Measurements from ENCODE around the gene MCC.

Gene MCC

DNA sequence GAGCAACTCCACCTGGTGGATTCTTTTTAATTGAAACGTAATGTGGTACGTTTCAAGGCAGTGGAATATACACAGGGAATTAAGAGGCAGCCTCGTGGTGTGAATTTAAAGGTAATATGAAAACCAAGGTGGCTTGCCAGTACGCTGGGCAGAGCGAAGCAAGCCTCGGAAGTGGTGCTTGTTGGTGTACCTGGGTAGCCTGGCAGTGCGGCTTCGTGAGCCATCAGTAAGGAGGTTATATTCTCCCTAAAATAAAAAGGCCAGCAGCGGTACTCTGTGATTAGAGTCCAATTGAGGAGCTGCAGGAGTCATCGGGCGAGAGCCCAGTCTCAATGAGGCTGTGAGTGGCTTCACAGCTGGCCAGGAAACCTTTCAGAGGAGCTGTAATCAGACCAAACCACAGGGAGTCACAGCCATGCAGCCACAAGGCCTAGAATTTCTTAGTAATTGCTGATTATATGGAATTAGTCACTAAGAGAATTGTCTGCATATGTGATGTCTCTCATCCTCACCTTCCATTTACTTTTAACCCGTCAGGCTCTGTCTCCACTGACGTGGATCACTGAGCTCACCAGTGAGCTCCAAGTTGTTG, 454.0 kb downstream of the MCC start:
- no peak for DNase-seq (ENCODE audit: low read depth, low spot score)

DNA sequence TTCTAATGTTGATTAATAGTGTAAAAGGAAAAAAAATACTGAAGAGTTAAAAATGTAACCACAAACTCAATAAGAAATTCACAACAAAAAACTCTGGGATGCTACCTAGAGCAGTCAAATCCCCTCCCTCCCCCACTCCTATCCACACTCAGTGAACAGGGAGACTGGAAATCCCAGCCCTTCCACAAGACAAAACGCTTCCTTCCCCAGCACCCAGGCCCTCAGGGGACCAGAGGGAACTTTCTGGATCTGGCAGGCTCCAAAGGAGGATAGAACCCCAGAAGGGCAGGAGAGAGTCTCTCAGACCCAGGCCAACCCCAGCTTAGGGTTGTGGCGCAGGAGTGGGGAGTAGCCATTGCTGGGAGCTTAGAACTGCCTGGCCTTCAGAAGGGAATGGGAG, 456.7 kb downstream of the MCC start:
- DNase-seq (ENCODE audit: low read depth, low spot score) = no peak

DNA sequence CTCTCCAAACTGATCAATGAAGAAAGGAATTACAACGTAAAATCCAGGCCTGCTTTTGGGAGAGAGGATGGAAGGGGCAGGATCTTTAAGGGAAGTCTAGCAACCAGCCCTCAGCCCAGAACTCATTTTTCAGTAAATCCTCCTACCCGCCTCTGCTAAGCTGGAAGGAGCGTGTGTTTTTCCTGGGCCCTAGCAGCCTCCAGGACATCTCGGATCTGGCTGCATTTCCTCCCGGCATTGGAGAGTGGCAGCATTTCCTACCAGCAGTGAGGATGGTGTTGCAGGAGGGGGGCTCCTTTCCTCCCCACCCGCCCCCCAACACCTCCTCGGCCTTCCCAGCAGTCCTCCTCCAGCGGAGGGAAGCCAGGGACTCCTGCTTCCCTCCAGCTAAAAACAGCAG, 457.1 kb downstream of the MCC start:
- no peak for DNase-seq (ENCODE audit: low read depth, low spot score)

DNA sequence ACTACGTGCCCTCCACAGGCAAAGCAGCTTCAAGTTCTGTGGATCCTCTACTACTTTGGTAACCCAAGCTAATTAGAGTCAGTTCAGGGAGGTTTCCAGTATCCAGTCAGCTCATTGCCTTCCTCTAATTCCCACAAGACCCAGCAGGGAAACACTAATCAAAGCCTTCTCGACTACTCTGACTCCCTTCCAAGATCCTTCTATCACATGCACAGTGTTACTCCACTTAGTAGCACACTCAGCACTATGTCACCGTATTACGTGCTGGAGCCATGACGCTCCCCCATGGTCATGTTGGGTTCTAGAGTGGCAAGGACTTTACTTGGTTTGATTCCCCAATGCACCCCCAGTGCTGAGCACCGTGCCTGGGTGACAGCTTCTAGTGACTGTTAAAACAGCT, 458.6 kb downstream of the MCC start:
- DNase-seq (ENCODE audit: low read depth, low spot score) = no peak

DNA sequence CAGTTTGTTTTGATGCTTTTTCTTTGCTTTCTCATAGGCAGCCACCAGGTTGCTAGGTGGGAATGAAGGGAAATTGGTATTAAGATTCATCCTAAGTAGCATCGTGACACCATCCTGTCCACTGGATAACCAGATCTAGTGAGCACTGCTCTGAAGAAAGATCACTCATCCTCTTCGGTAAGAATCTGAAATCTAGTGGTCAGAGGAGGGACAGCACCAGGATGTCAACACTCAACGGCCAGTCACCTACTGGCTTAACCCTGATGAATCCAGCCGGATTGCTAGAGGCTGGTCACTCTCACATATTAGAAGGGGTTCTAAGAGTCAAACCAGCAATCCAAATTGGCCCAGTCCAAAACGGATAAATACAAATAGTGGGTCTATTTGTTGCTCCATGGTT, 460.8 kb downstream of the MCC start:
- no peak for DNase-seq (ENCODE audit: low read depth, low spot score)

DNA sequence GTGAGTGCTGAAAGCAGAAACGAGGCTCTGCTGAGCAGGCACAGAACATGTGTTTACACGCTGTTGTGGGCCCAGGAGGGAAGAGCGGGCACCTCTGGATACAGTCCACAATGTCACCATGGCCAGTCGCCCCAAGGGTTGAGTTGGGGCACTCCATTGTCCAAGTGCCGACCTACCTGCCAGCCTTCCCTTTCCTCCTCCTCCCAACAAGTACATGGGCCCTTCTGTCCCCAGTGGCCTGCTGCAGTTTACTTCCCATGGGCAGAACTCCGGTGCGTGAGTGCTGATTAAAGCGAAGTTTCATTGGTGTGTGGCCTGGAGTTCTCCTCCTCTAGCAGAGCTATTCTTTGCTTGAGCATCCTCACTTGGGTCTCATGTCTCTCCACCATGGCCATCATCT, 461.2 kb downstream of the MCC start:
- no peak for DNase-seq (ENCODE audit: low read depth, low spot score)

DNA sequence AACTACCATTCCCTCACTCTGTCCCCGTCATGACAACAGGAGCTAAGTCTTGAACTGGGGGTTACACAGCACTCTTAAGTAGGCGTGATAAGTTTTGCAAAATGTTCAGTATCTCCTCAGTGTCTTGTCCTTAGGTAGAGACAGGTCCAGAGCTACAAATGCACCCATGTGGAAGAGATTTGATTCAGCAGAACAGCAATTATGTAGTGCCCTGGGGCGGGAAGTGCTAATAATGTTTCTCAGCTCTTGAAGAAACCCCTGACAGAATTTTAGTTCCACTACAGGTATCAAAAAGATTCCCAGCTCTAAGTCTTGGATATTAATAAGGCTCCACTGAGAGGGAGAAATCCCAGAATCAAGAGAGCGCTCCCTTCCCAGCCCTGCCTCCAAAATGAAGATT, 462.0 kb downstream of the MCC start:
- DNase-seq (ENCODE audit: low read depth, low spot score) = no peak

DNA sequence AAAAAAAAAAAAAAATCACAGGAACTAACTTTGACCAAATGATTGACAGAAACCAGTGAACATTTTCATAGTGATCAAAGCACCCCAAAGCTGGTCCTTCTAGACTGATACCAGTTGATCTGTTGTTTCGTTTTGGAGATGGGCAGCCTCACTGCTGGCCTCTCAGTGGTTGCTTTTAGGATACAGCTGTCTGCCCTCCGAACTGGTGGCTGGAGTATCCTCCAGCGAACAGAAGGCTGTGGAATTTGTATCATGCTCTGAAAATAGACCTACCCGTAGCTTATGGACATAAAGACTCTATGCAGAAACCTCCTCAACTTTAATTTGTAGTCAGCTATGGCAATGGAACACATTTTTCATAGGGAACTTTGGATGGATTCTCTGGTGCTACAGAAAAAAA, 462.7 kb downstream of the MCC start:
- no peak for DNase-seq (ENCODE audit: low read depth, low spot score)

DNA sequence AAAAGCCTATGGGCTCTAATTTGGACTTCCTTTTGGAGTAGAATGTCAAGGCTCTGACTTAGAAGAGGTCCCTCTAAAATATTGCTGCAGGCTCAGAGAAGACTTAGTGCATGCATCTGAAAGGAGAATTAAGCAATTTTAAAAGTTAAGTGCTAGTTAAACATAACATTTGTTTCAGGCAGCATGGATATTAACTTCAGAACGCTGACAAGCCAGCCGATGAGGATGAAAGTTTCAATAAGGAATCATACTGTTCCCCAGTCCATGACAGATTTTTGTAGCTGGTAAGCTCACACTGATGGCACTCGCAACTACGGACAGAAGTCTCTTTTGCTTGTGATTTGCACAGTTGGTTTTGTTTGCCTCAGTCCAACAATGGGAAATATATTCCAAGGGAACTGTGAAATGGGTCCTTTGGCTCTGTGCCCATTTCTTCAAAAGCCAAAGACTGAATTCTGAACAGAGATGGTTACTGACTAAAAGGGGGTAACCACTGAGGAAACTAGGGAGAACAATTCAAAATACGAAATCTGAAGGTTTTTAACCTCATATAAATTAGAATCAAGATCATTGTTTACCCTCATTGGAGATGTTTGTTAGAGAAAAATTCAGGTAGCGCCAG, 464.1 kb downstream of the MCC start:
- DNase-seq (ENCODE audit: low read depth, low spot score) = no peak

DNA sequence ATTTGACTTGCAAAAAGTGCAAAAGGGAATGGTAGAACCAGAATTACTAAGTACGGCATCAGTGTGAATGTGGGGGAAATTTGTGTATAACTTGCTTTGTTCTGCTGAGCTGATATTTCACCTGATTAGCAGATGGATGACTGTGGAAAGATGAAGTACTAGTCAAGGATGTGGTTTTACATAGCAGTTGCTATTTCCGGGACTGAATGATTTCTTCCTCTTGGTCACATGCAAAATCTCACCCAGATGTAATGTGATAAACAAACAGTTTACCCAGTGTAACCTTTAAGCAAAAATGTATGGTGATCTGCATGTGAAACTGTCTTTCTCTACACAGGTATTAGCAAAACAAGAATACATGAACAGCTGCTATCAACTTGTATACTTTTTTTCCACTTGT, 465.6 kb downstream of the MCC start:
- no peak for DNase-seq (ENCODE audit: low read depth, low spot score)

DNA sequence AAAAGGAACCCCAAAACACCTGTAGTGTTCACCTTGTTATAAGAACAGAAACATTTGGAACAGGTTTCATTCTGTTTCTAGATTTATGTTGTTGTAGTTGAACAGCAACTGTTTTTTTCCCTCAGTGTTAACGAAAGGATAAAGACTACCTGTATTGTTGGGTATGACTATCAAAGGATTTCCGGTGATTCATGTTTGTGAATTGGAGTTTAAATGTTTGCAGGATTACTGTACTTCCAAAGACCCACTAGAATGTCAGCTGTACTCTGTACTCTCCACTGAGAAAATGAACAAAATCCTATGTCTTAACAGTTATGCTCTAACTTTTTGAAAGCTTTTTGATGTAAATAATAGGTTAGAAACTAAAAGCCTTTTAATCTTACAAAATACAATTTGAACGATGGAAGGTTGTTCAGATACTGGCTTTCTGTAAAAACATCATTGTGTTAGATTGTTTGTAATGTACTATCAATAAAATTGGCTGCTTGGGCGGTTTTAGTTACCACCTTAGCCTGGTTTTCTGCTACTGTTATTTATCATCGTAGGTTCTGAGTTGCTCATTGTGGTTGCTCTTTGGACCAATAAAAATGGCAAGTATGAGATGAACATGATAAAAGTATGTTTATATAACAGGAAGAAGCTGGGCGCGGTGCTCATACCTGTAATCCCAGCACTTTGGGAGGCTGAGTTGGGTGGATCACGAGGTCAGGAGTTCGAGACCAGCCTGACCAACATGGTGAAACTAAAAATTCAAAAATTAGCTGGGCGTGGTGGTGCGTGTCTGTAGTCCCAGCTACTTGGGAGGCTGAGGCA, 467.6 kb downstream of the MCC start:
- no peak for DNase-seq (ENCODE audit: low read depth, low spot score)

DNA sequence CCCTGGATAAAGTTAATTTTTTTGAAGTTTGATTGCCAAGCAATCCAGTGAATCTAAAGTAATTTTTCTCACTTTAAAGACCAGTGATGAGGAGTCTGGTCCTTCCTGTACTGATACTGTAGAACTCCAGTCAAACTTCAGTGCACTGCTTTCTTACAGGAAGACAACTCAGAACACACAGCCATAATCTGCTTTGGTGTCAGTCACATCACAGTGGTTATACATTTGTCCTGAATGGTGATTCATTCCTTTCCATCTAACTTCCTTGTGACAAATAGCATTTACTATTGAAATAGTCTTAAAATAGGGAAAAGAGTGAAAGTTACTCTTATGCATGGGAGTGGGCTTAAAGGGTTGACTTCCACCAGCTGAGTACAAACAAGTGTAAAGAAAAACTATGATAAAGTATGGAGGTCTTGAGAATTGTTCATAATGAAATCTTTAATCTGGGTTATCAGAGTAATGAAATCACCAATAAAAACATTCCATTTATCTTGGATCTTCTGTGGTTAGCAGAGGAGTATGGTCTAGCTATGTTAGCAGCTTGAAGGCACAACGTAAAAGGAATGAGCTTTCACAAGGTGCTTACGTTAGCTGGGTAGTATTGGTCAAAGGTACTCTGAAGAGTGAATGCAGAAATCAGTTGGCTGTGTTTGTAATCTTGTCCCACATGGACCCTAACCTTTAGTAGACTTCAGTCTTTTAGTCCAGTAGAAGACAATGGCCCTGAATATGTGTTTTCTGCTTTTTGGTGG, 470.2 kb downstream of the MCC start:
- no peak for DNase-seq (ENCODE audit: low read depth, low spot score)

DNA sequence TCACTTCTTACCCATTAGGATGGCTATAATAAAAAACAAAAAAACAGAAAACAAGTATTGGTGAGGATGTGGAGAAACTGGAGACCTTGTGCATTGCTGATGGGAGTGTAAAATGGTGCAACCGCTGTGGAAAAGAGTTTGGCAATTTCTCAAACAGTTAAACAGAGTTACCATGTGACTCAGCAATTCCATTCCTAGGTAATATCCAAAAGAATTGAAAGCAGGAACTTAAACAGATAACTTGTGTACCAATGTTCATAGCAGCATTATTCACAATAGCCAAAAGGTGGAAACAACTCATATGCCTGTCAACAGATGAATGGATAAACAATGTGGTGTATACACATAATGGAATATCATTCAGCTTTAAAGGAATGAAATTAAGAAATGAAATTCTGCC, 482.8 kb downstream of the MCC start:
- DNase-seq (ENCODE audit: low read depth, low spot score) = no peak

DNA sequence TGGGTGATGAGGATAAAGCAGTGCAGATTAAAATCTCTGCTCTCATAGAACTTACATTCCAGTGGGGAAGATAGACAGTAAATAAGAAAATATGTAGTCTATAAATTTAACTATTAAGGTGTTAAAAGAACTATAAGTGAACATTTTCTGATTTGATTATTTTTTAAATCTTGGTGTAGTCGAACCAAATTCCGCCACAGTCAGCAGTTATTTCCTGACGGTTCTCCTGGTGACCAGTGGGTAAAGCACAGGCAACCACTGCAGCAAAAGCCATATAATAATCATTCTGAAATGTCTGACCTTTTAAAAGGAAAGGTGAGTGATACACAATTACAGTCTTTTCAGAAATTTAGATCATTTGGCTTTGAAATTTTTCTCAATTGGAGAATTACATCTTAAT, 484.5 kb downstream of the MCC start:
- no peak for DNase-seq (ENCODE audit: low read depth, low spot score)

DNA sequence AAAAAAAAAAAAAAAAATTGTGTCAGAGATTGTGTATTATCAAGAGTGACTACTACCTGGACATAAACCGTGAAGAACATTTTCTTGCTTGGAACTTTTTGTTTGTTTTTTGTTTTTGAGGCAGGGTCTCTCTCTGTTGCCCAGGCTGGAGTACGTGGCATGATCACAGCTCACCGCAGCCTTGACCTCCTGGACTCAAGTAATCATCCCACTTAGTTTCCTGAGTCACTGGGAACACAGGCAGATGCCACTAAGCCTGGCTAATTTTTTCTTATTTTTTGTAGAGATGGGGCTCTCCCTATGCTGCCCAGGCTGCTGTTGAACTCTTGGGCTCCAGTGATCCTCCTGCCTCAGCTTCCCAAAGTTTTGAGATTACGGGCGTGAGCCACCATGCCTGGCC, 485.8 kb downstream of the MCC start:
- DNase-seq (ENCODE audit: low read depth, low spot score) = no peak

DNA sequence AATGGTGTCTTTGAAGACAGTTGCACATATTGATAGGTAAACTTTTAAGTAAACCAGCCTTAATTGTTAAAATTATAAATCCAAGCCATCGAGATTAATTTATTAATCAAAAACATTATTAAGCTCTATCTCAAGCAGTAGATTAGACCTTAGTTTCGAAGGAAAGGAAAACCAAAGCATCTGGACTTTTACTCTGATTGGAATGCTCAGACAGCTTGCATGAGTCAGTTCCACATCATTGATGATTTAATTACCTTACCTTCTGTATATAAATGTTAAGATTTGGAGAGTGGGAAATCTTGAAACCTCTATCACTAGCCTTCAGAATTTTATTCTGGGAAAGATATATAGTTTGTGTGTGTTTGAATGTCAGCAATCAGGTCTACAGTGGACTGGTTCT, 487.8 kb downstream of the MCC start:
- DNase-seq (ENCODE audit: low read depth, low spot score) = no peak

DNA sequence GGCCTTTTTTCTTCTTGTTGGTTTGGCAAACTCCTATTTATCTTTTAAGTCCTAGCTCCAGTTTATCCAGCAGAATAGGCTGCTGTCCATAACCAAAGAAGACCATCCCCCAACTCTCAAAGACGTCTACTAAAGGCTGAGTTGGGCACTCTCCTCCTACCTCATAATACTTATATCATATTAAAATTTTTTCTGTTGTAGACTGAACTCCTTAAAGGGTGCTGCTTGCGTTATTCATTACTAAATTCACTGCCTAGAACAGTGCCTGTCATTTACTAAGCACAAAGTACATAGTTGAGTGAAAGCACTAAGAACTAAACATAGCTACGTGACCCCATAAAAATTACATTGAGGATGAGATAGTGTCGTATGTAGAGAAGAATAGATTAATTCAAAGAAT, 490.0 kb downstream of the MCC start:
- no peak for DNase-seq (ENCODE audit: low read depth, low spot score)

DNA sequence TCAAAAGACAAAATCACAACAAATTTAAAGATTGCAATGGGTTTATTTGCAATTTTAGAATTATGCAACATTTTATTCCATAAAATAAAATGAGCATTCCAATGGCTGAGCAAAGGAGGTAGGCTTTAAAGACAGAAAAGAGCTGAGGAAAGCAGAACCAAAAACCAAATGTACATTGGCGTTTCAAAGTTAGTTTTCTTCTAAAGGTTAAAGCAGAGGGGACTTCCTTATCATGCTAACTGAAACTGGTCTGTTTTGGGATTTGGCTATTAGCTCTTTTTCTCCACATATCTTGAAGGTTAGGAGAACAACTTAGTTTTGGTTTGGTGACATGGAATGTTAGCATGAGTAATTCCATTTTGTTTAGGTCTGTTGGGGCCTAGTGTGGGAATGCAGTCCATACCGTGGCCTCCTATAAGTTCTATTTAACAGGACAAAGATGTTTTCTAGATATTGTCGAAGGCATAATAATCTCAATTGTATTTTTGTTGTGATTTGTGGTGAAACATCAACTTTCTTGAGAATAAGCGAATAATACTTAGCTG, 491.4 kb downstream of the MCC start:
- DNase-seq (ENCODE audit: low read depth, low spot score) = no peak

DNA sequence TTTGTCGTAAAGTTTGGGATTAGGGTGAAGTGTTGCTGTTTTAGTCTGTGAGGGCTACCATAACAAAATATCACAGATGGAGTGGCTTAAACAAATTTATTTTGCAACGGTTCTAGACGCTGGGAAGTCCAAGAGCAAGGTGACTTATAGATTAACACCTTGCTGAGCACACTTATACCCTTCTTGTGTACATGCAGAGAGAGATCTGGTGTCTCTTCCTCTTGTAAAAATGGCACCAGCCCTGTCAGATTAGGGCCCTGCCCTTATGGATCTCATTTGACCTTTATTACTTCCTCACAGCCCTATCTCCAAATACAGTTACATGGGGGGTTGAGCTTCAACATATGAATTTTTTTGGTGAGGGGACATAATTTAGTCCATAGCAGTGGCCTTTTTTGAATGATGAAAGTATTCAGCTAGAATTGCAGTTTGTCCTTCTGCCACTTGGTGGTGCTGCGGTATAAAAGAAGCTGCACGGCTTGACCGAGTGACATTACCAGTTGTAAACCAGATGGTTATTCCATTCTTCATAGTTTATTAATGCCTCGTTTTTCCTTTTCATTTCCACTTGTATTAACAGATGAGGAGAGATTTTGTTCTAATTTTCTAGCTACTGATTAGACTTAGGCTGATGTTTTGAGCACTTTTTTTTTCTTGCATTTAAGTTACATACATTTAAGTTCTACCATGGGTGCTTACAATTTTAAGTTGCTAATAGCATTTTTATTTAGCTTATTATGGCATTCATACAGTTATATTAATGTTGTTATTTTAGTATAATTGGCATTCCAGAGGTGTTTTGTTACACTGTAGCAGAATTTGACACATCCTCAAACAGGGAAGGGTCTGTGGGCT, 492.3 kb downstream of the MCC start:
- DNase-seq (ENCODE audit: low read depth, low spot score) = no peak

DNA sequence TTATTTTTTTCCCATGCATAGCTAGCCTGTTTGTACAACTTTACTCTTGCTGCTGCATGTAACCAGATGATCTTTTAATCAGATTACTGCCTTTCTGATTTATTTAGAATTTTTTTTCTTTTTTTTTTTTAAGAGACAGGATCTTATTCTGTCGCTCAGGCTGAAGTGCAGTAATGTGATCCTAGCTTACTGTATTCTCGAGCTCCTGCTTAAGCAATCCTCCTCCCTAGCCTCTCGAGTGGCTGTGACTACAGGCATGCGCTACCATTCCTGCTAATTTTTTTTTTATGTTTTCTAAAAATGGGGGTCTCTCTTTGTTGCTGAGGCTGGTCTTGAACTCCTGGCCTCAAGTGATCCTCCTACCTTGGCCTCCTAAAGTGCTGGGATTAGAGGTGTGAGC, 502.0 kb downstream of the MCC start:
- no peak for DNase-seq (ENCODE audit: low read depth, low spot score)

DNA sequence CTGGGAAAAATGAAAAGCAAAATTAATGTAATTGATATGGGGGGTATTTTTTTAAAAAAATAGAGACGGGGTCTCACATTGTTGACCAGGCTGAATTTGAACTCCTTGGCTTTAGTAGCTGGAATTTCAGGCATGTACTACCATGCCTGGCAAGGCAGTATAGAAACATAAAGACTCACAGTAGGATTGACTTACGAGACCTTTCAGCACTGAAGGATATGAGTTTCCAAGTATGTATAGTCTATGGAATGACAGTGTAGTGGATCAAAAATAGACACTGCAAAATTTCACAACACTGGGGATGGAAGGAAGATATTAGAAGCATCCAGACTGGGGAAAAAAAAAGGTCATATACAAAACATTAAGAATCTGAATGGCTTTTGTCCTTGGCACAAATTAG, 504.9 kb downstream of the MCC start:
- DNase-seq (ENCODE audit: low read depth, low spot score) = no peak
